PC-3 (cell line): ENCODE data around the gene WNK4. TPM values are rescaled to one million over a fixed set of nuclear protein-coding genes. Genes with fewer than 3 reads are reported as not detected.

Experiments used
- ATAC-seq: fragments of 200-7000 bp; cut with Tn5 transposase; 2 replicates; pipeline ENCODE4 v1.9.1; 2020; ENCODE audit warnings: mild to moderate bottlenecking, moderate library complexity
- BruUV-seq: library from RNA; stranded (reverse); fragments of 400-500 nt; replicated peaks from 2 replicates; lab custom pipeline; 2021; lab: Mats Ljungman, UMichigan
- CTCF ChIA-PET: fragments of 300-600 bp; sonication (Branson Sonifier 250); formaldehyde crosslinking; loops from one replicate; lab custom pipeline; 2022; ENCODE audit warnings: antibody characterized with exemption; lab: Charles Lee
- POLR2A ChIA-PET: fragments of 300-600 bp; sonication (Branson Sonifier 250); formaldehyde crosslinking; loops from one replicate; lab custom pipeline; 2022; ENCODE audit warnings: antibody characterized with exemption; ENCODE audit not compliant: unreplicated experiment; lab: Charles Lee
- DNase-seq: peaks from one replicate; pipeline ENCODE4 v3.0.0-alpha.2; 2015
- H2AFZ ChIP-seq: fragments of 300-600 bp; sonication (generic); 2 replicates; pipeline ENCODE4 v1.6.0; 2016; ENCODE audit warnings: antibody characterized with exemption, low read length
- H3F3A ChIP-seq: fragments of 300-600 bp; sonication (generic); one replicate; pipeline ENCODE4 v1.6.0; 2017; ENCODE audit warnings: antibody characterized with exemption, low read length, control low read depth, mild to moderate bottlenecking; ENCODE audit not compliant: unreplicated experiment
- H3K27ac ChIP-seq: fragments of 300-600 bp; sonication (generic); 2 replicates; pipeline ENCODE4 v1.5.1; 2016; ENCODE audit warnings: mild to moderate bottlenecking, low read length
- H3K27me3 ChIP-seq: fragments of 300-600 bp; sonication (generic); 2 replicates; pipeline ENCODE4 v1.6.1; 2016; ENCODE audit warnings: low read length, mixed read lengths
- H3K36me3 ChIP-seq: fragments of 300-600 bp; sonication (generic); 2 replicates; pipeline ENCODE4 v1.6.1; 2016; ENCODE audit warnings: low read depth, mixed run types, low read length, mixed read lengths
- H3K4me1 ChIP-seq: fragments of 300-600 bp; sonication (generic); 2 replicates; pipeline ENCODE4 v1.5.1; 2016; ENCODE audit warnings: low read length; ENCODE audit not compliant: insufficient read depth
- H3K4me2 ChIP-seq: fragments of 300-600 bp; sonication (generic); 2 replicates; pipeline ENCODE4 v1.6.0; 2016; ENCODE audit warnings: low read length
- H3K4me3 ChIP-seq: fragments of 300-600 bp; sonication (generic); 2 replicates; pipeline ENCODE4 v1.5.1; 2016; ENCODE audit warnings: mild to moderate bottlenecking, low read length, mixed read lengths
- H3K79me2 ChIP-seq: fragments of 300-600 bp; sonication (generic); 2 replicates; pipeline ENCODE4 v1.6.1; 2017; ENCODE audit warnings: low read length, mixed read lengths
- H3K9ac ChIP-seq: fragments of 300-600 bp; sonication (generic); 2 replicates; pipeline ENCODE4 v1.6.0; 2016; ENCODE audit warnings: mild to moderate bottlenecking, low read length
- H3K9me2 ChIP-seq: fragments of 300-600 bp; sonication (generic); replicated peaks from 2 replicates; pipeline ENCODE4 v1.6.1; 2016; ENCODE audit warnings: mixed run types, low read length, mixed read lengths
- H3K9me3 ChIP-seq: fragments of 300-600 bp; sonication (generic); 2 replicates; pipeline ENCODE4 v1.6.1; 2016; ENCODE audit warnings: low read length, mixed read lengths
- H4K20me1 ChIP-seq: fragments of 300-600 bp; sonication (generic); 2 replicates; pipeline ENCODE4 v1.6.1; 2016; ENCODE audit warnings: low read length, mixed read lengths
- CTCF ChIP-seq: fragments of 300-600 bp; sonication (generic); conservative IDR thresholded peaks from 2 replicates; pipeline ENCODE4 v1.5.1; 2017; ENCODE audit warnings: antibody characterized with exemption, low read depth, mild to moderate bottlenecking, low read length
- EZH2 ChIP-seq: fragments of 300-600 bp; sonication (generic); IDR thresholded peaks from one replicate; pipeline ENCODE4 v1.6.1; 2017; ENCODE audit warnings: antibody characterized with exemption, mild to moderate bottlenecking, low read length; ENCODE audit not compliant: unreplicated experiment
- EZH2phosphoT487 ChIP-seq: fragments of 300-600 bp; sonication (generic); IDR thresholded peaks from 2 replicates; pipeline ENCODE4 v1.6.1; 2018; ENCODE audit warnings: mild to moderate bottlenecking, antibody characterized with exemption, low read length, borderline replicate concordance
- intact Hi-C: fragments of 100-400 bp; cut with micrococcal nuclease; formaldehyde crosslinking; loops from 2 replicates; pipeline ENCODE4 v1.9.0; 2023
- total RNA-seq: library from RNA; depleted of rRNA; stranded (reverse); fragments of >200 nt; gene quantifications from 2 replicates; pipeline ENCODE4 v1.2.3, GENCODE V29; 2014

WNK4 gene
- total RNA-seq, 1 experiment from 2014 or later: 13.0 TPM

- Histone ChIP-seq H2AFZ (peak within 1 kb of the TSS; percentile 89), H3K9ac (peak within 1 kb of the TSS; percentile 99), H3K9me2 (no peaks in the 10 kb centered on the region), H3F3A (no peaks in the 10 kb centered on the region), H3K4me1 (peaks cover 12% of the 10 kb centered on the region), H3K27ac (peak within 1 kb of the TSS; percentile 75), H3K4me2 (peak within 1 kb of the TSS; percentile 92), H4K20me1 (no peaks in the 10 kb centered on the region), H3K36me3 (peaks cover 12% of the 10 kb centered on the region), H3K9me3 (no peaks in the 10 kb centered on the region), H3K4me3 (peak within 1 kb of the TSS; percentile 96), H3K79me2 (peaks cover 45% of the 10 kb centered on the region), H3K27me3 (no peaks in the 10 kb centered on the region)
- CTCF ChIA-PET: interaction anchor here (0.6 kb wide), 1 partner anchor 529 kb away, joined by 3 read pairs; no protein-coding TSS in a partner anchor
- POLR2A ChIA-PET: interaction anchor here (0.5 to 0.6 kb wide), 2 partner anchors 9 to 228 kb away, joined by 3 to 8 read pairs; partner anchors contain the start of gene BECN1
- intact Hi-C loops: no loop called here
- peak; percentile 80 for DNase-seq
- peak; percentile 91 for ATAC-seq
- BruUV-seq: TSS peak; percentile 86
- no peak for TF ChIP-seq CTCF
Observed at GRCh38 chr17:42832934-42833766, 52.7 kb downstream of the WNK4 start, which contains the start of gene PSME3. Gene PSME3, plus strand, starts transcription at chr17:42833397. Its CDS starts 235 bp downstream, at chr17:42833632.

- CTCF ChIA-PET: no interaction called here
- no peaks in the 10 kb centered on the region for H3K9me2 ChIP-seq
- peak overlapping the region; percentile 89 for H2AFZ ChIP-seq
- peak overlapping the region; percentile 75 for H3K27ac ChIP-seq
- DNase-seq (no peak), ATAC-seq (no peak; the same call in 1 of the 2 replicates)
- intact Hi-C loops: no loop called here
- peak overlapping the region; percentile 92 for H3K4me2 ChIP-seq
- H3K36me3 ChIP-seq: peaks cover 17% of the 10 kb centered on the region
- BruUV-seq: TSS peak; percentile 76
- TF ChIP-seq CTCF (no peak), EZH2 (no peak), EZH2phosphoT487 (no peak)
- no peaks in the 10 kb centered on the region for H3K27me3 ChIP-seq
- H4K20me1 ChIP-seq: no peaks in the 10 kb centered on the region
- peaks cover 12% of the 10 kb centered on the region for H3K4me1 ChIP-seq
- no peaks in the 10 kb centered on the region for H3F3A ChIP-seq
- POLR2A ChIA-PET: interaction anchor here (0.6 kb wide), 1 partner anchor 10 kb away, joined by 3 read pairs; the partner anchor contains the start of gene BECN1
- H3K79me2 ChIP-seq: peaks cover 45% of the 10 kb centered on the region
- no peaks in the 10 kb centered on the region for H3K9me3 ChIP-seq
- peak overlapping the region; percentile 96 for H3K4me3 ChIP-seq
- peak overlapping the region; percentile 99 for H3K9ac ChIP-seq
Observed at GRCh38 chr17:42833767-42834422, 53.5 kb downstream of the WNK4 start.
